ENCODE measurements around the gene CMYA5.
"Not testable (repeated sequence)": the region's sequence is repeated elsewhere in the genome, so short reads cannot be mapped to it uniquely, and the experiment has no call there.

Gene CMYA5

DNA sequence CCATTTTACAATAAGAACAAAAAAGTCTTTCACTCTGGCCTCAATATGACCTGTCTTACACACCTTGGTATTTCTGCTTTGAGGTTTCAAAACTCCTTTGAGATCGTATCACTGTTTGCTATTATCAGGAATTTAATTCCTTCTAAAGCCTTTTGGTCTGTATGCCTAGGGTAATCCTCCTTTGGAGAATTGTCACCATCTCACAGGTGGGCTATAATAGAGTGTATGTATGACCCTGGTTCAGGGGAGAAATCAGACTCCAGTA is 13.7 kb downstream of the CMYA5 start:
- Histone ChIP-seq H4K20me1 (ENCODE audit: insufficient read depth, low read length) (no peaks in the 10 kb centered on the region), H3K9ac (ENCODE audit: low read length) (no peak overlapping the region), H3K4me2 (ENCODE audit: low read depth, low read length) (no peak overlapping the region), H3K27ac (ENCODE audit: low read length) (no peak overlapping the region), H3K4me1 (ENCODE audit: low read length) (peaks cover 12% of the 10 kb centered on the region), H3K4me3 (ENCODE audit: low read length) (no peak overlapping the region), H3K36me3 (replicated peaks; ENCODE audit: insufficient read depth, low read length) (no peaks in the 10 kb centered on the region), H3K27me3 (replicated peaks; ENCODE audit: insufficient read depth, low read length) (no peaks in the 10 kb centered on the region), H3F3A (ENCODE audit: insufficient read depth, low read length) (peaks cover 4% of the 10 kb centered on the region; the same call in 1 of the 2 replicates), H2AFZ (ENCODE audit: low read length) (no peak overlapping the region), H3K9me3 (replicated peaks; ENCODE audit: insufficient read depth, low read length) (no peaks in the 10 kb centered on the region), H3K79me2 (ENCODE audit: low read length) (no peaks in the 10 kb centered on the region), H3K9me2 (replicated peaks; ENCODE audit: insufficient read depth, low read length) (no peaks in the 10 kb centered on the region)
- TF ChIP-seq EZH2phosphoT487 (IDR thresholded peaks at IDR 0.05; ENCODE audit: low read length) (no peak), EZH2 (optimal IDR thresholded peaks at IDR 0.05; ENCODE audit: low read depth, low read length) (no peak)
- TF ChIP-seq, protein P1, sequence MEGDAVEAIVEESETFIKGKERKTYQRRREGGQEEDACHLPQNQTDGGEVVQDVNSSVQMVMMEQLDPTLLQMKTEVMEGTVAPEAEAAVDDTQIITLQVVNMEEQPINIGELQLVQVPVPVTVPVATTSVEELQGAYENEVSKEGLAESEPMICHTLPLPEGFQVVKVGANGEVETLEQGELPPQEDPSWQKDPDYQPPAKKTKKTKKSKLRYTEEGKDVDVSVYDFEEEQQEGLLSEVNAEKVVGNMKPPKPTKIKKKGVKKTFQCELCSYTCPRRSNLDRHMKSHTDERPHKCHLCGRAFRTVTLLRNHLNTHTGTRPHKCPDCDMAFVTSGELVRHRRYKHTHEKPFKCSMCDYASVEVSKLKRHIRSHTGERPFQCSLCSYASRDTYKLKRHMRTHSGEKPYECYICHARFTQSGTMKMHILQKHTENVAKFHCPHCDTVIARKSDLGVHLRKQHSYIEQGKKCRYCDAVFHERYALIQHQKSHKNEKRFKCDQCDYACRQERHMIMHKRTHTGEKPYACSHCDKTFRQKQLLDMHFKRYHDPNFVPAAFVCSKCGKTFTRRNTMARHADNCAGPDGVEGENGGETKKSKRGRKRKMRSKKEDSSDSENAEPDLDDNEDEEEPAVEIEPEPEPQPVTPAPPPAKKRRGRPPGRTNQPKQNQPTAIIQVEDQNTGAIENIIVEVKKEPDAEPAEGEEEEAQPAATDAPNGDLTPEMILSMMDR (IDR thresholded peaks at IDR 0.05; ENCODE audit: low read length), result no peak
- no peak for DNase-seq

DNA sequence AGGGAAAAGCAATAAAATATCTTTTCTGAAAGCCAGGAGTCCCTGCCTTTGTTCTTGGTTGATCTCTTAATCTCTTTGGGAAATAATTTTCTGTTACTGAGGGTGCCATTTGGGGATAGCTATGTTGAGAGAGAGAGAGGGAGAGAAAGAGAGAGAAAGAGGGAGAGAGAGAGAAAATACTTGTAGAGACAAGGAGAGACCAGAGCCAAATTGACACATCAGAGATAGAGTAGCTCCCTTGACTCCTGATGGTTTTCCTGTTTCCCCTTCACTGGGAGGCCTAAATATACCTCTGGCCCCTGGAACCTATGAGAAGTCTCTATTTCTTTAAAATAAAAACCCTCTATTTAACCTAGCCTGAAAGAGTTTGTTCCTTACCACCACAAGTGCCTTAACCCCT is 14.9 kb downstream of the CMYA5 start:
- no peak overlapping the region for H3K4me2 ChIP-seq (ENCODE audit: low read depth, low read length)
- H3K9me2 ChIP-seq (replicated peaks; ENCODE audit: insufficient read depth, low read length), result no peaks in the 10 kb centered on the region
- H3K79me2 ChIP-seq (ENCODE audit: low read length), result no peaks in the 10 kb centered on the region
- no peak overlapping the region for H3K27ac ChIP-seq (ENCODE audit: low read length)
- no peak overlapping the region for H3K9ac ChIP-seq (ENCODE audit: low read length)
- no peaks in the 10 kb centered on the region for H3K36me3 ChIP-seq (replicated peaks; ENCODE audit: insufficient read depth, low read length)
- peaks cover 11% of the 10 kb centered on the region for H3K4me1 ChIP-seq (ENCODE audit: low read length)
- no peaks in the 10 kb centered on the region for H3K9me3 ChIP-seq (replicated peaks; ENCODE audit: insufficient read depth, low read length)
- H3F3A ChIP-seq (ENCODE audit: insufficient read depth, low read length), result peaks cover 4% of the 10 kb centered on the region; the same call in 1 of the 2 replicates
- no peak for DNase-seq
- H3K4me3 ChIP-seq (ENCODE audit: low read length), result no peak overlapping the region
- H2AFZ ChIP-seq (ENCODE audit: low read length), result no peak overlapping the region
- TF ChIP-seq, protein P1 (IDR thresholded peaks at IDR 0.05; ENCODE audit: low read length), result no peak
- TF ChIP-seq EZH2 (optimal IDR thresholded peaks at IDR 0.05; ENCODE audit: low read depth, low read length) (no peak), EZH2phosphoT487 (IDR thresholded peaks at IDR 0.05; ENCODE audit: low read length) (no peak)
- no peaks in the 10 kb centered on the region for H4K20me1 ChIP-seq (ENCODE audit: insufficient read depth, low read length)
- no peaks in the 10 kb centered on the region for H3K27me3 ChIP-seq (replicated peaks; ENCODE audit: insufficient read depth, low read length)

DNA sequence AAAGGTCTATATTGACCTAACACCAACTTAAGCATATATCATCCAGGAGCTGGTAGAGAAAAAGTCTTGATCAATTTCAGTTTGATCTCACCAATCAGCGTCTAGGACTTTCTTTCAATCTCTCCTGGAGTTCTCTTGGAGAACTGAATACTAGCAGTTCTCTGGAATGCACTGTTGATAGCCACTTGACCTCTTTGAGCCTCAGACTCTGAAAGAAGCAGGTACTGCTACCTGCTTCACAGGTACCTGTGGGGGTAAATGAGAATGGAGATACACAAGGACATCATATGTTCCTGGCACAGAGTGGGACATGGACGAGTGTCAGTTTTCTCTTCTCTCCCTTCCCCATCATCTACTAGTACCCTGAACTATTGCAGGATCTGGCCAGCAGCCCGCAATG is 16.0 kb downstream of the CMYA5 start:
- H4K20me1 ChIP-seq (ENCODE audit: insufficient read depth, low read length), result no peaks in the 10 kb centered on the region
- H3K4me2 ChIP-seq (ENCODE audit: low read depth, low read length), result no peak overlapping the region
- H3K36me3 ChIP-seq (replicated peaks; ENCODE audit: insufficient read depth, low read length), result no peaks in the 10 kb centered on the region

DNA sequence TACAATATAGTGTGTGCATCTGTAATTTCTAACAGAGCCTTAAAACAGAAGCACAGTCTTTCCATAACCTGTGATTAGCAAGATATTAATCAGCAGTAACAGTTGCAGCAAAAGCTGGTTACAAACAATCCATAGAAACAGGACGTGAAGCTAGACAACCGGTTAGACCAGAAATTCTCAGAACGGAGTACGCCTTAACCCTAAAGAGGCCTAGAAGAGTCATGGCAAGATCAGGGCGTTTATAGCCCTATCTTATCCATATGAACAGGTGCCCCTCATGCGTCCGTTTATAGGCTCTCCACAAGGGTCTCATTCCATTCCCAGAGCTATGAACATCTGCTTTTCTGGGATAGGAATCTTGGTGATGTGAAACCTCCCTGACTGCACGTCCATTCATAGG is 16.7 kb downstream of the CMYA5 start:
- H3K4me1 ChIP-seq (ENCODE audit: low read length); H3K27me3 ChIP-seq (replicated peaks; ENCODE audit: insufficient read depth, low read length); H3K36me3 ChIP-seq (replicated peaks; ENCODE audit: insufficient read depth, low read length); H3K9me3 ChIP-seq (replicated peaks; ENCODE audit: insufficient read depth, low read length); DNase-seq; H4K20me1 ChIP-seq (ENCODE audit: insufficient read depth, low read length); H3K9me2 ChIP-seq (replicated peaks; ENCODE audit: insufficient read depth, low read length); H2AFZ ChIP-seq (ENCODE audit: low read length); H3K4me2 ChIP-seq (ENCODE audit: low read depth, low read length); H3K9ac ChIP-seq (ENCODE audit: low read length); H3K79me2 ChIP-seq (ENCODE audit: low read length); H3K4me3 ChIP-seq (ENCODE audit: low read length); H3F3A ChIP-seq (ENCODE audit: insufficient read depth, low read length); H3K27ac ChIP-seq (ENCODE audit: low read length): not testable (repeated sequence)

More for the DNA sequence above, 16.0 kb downstream of the CMYA5 start:
- no peak for TF ChIP-seq EZH2phosphoT487 (IDR thresholded peaks at IDR 0.05; ENCODE audit: low read length)
- no peak for TF ChIP-seq EZH2 (optimal IDR thresholded peaks at IDR 0.05; ENCODE audit: low read depth, low read length)
- TF ChIP-seq, protein P1 (IDR thresholded peaks at IDR 0.05; ENCODE audit: low read length), result no peak
- H3K9me3 ChIP-seq (replicated peaks; ENCODE audit: insufficient read depth, low read length), result no peaks in the 10 kb centered on the region
- no peaks in the 10 kb centered on the region for H3K79me2 ChIP-seq (ENCODE audit: low read length)
- no peak overlapping the region for H3K27ac ChIP-seq (ENCODE audit: low read length)
- DNase-seq, result no peak
- H3K27me3 ChIP-seq (replicated peaks; ENCODE audit: insufficient read depth, low read length), result no peaks in the 10 kb centered on the region
- no peak overlapping the region for H2AFZ ChIP-seq (ENCODE audit: low read length)
- H3F3A ChIP-seq (ENCODE audit: insufficient read depth, low read length), result no peaks in the 10 kb centered on the region
- no peaks in the 10 kb centered on the region for H3K9me2 ChIP-seq (replicated peaks; ENCODE audit: insufficient read depth, low read length)
- no peak overlapping the region for H3K9ac ChIP-seq (ENCODE audit: low read length)
- no peak overlapping the region for H3K4me3 ChIP-seq (ENCODE audit: low read length)
- 0 out of 2 replicates have a peak, but pooled peaks cover 4% of the 10 kb centered on the region for H3K4me1 ChIP-seq (ENCODE audit: low read length)

Data from MM.1S (cell line).